ENCODE data around the gene NAE1. TPM values are rescaled to one million over a fixed set of nuclear protein-coding genes. Genes with fewer than 3 reads are reported as not detected.

The NAE1 gene
- total RNA-seq, 1 donor from 2014 or later: 53.7 TPM

DNA sequence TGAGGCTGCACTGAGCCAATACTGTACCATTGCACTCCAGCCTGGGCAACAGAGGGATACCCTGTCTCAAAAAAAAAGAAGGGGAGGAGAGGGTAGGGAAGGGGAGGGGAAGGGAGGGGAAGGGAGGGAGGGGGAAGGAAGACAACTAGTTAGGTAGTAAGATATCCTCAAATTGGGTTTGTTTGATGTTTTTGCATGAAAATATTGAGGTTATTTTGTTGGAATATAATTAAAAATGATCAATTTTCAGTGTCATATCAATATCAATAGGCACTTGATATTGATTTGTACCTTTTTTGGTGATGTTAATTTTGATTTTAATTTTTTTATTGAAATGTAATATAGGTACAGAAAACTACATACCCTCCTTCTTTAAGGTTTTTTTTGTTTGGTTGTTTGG is 32.9 kb upstream of the NAE1 start:
- Mint-ChIP-seq H3K4me3 (no peak overlapping the region), H3K27me3 (peaks cover 7% of the 10 kb centered on the region), H3K9me3 (no peaks in the 10 kb centered on the region), H3K4me1 (no peaks in the 10 kb centered on the region), H3K36me3 (ENCODE audit: low read depth) (no peaks in the 10 kb centered on the region), H3K27ac (no peak overlapping the region)
- ChIA-PET POLR2A (interaction anchor here (0.6 kb wide), 1 partner anchor 299 kb away, joined by 3 read pairs; no protein-coding TSS in a partner anchor), CTCF (no interaction called here)
- TF ChIP-seq, protein P1, sequence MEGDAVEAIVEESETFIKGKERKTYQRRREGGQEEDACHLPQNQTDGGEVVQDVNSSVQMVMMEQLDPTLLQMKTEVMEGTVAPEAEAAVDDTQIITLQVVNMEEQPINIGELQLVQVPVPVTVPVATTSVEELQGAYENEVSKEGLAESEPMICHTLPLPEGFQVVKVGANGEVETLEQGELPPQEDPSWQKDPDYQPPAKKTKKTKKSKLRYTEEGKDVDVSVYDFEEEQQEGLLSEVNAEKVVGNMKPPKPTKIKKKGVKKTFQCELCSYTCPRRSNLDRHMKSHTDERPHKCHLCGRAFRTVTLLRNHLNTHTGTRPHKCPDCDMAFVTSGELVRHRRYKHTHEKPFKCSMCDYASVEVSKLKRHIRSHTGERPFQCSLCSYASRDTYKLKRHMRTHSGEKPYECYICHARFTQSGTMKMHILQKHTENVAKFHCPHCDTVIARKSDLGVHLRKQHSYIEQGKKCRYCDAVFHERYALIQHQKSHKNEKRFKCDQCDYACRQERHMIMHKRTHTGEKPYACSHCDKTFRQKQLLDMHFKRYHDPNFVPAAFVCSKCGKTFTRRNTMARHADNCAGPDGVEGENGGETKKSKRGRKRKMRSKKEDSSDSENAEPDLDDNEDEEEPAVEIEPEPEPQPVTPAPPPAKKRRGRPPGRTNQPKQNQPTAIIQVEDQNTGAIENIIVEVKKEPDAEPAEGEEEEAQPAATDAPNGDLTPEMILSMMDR (IDR thresholded peaks at IDR 0.05): no peak
- ATAC-seq (ENCODE audit: low read depth) (no peak), DNase-seq (no peak)
- intact Hi-C loops (cut with micrococcal nuclease): no loop called here

DNA sequence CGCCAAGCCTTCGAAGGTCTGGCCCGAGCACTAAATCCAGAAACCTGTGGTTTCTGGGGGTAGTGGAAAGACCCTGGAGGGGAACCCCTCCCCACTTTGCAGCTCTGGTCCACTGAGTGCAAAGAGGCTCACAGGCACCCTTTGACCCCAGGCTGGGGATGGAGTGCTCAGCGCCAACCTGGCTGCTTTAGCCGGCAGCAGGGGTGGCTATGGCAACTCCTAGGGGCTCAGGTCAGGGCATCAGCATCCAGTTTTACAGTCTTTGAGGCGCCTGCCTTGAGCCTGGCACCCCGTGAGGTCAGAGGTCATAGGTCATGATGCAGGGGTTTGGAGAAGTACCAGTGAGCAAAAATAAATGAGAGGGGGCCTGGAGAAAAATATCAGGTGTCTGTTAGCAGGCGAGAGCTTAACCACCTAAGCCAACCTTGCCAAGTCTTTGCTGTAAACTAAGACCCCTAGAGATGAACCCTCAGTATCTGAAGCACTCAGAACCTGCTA is 31.3 kb upstream of the NAE1 start:
- ChIA-PET POLR2A (no interaction called here), CTCF (no interaction called here)
- intact Hi-C loops (cut with micrococcal nuclease): no loop called here
- ATAC-seq (ENCODE audit: low read depth) (no peak), DNase-seq (no peak)
- no peaks in the 10 kb centered on the region for H3K36me3 Mint-ChIP-seq (ENCODE audit: low read depth)
- H3K9me3 Mint-ChIP-seq: no peaks in the 10 kb centered on the region
- TF ChIP-seq, protein P1 (IDR thresholded peaks at IDR 0.05): no peak
- no peak overlapping the region for H3K27ac Mint-ChIP-seq
- H3K4me3 Mint-ChIP-seq: no peak overlapping the region
- peaks cover 5% of the 10 kb centered on the region for H3K27me3 Mint-ChIP-seq
- no peaks in the 10 kb centered on the region for H3K4me1 Mint-ChIP-seq

DNA sequence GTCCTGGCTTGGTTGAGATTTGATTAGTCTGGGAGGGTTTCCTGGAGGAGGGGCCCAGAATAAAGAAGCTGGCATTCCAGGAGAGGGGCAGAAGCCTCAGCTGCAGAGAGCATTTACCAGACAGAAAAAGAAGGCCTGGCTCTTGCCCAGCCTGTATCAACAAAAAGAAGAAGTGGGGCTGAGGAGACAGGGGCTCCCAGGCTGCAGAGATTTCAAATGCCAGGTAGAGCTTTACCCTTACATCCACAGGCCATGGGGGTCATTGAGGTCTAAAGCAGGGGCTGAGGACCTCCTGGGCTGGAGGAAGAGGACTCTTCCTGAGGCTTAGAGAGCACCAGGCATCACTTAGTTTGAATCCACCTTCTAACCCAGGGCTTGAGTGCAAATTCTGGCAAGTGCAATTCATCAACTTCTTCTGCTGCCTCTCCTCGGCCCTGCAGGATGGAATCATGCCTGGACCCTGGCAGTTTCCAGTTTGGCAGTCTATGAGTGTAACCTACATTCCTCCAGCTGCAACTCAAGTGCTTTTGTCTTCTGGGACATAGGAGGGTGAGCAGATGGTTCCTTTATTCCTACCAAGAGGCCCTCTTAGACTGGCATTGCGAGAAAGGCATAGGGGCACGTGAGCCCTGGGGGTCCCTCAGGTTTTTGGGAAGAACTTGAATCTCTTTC is 28.8 kb upstream of the NAE1 start:
- peaks cover 2% of the 10 kb centered on the region for H3K27me3 Mint-ChIP-seq
- no peak overlapping the region for H3K27ac Mint-ChIP-seq
- ChIA-PET CTCF (interaction anchor here (0.8 kb wide), 1 partner anchor 8 kb away, joined by 3 read pairs; no protein-coding TSS in a partner anchor), POLR2A (no interaction called here)
- ATAC-seq (ENCODE audit: low read depth): no peak
- H3K4me3 Mint-ChIP-seq: no peak overlapping the region
- H3K9me3 Mint-ChIP-seq: no peaks in the 10 kb centered on the region
- no peaks in the 10 kb centered on the region for H3K36me3 Mint-ChIP-seq (ENCODE audit: low read depth)
- intact Hi-C loops (cut with micrococcal nuclease): no loop called here
- no peak for DNase-seq
- TF ChIP-seq, protein P1 (IDR thresholded peaks at IDR 0.05): no peak
- no peaks in the 10 kb centered on the region for H3K4me1 Mint-ChIP-seq

- CTCF ChIA-PET: interaction anchor here (0.8 kb wide), 1 partner anchor 9 kb away, joined by 3 read pairs; no protein-coding TSS in a partner anchor
- intact Hi-C loops (cut with micrococcal nuclease): no loop called here
- H3K27me3 Mint-ChIP-seq: peaks cover 2% of the 10 kb centered on the region
These were observed 28.1 kb upstream of the NAE1 start for GRCh38 chr16:66858740-66859396.

GRCh38 chr16:66857437-66857836 is 26.7 kb upstream of the NAE1 start:
- Mint-ChIP-seq H3K27ac (no peak overlapping the region), H3K36me3 (ENCODE audit: low read depth) (no peaks in the 10 kb centered on the region), H3K9me3 (no peaks in the 10 kb centered on the region), H3K27me3 (peaks cover 2% of the 10 kb centered on the region), H3K4me1 (no peaks in the 10 kb centered on the region), H3K4me3 (no peak overlapping the region)
- no peak for DNase-seq
- TF ChIP-seq, protein P1 (IDR thresholded peaks at IDR 0.05): no peak
- ATAC-seq (ENCODE audit: low read depth): no peak
- POLR2A ChIA-PET: no interaction called here
- CTCF ChIA-PET: interaction anchor here (1.6 kb wide), 1 partner anchor 10 kb away, joined by 9 read pairs; no protein-coding TSS in a partner anchor
- intact Hi-C loops (cut with micrococcal nuclease): no loop called here

More at GRCh38 chr16:66858740-66859396, 28.1 kb upstream of the NAE1 start:
- DNase-seq (no peak), ATAC-seq (ENCODE audit: low read depth) (peak; percentile 18)
- Mint-ChIP-seq H3K9me3 (no peaks in the 10 kb centered on the region), H3K36me3 (ENCODE audit: low read depth) (no peaks in the 10 kb centered on the region), H3K4me3 (no peak overlapping the region), H3K4me1 (no peaks in the 10 kb centered on the region), H3K27ac (no peak overlapping the region)
- POLR2A ChIA-PET: no interaction called here
- TF ChIP-seq, protein P1 (IDR thresholded peaks at IDR 0.05): no peak

Data from activated B cell treated with CpG ODN at 0.5 μM for 24 hours (primary cell).